Astrocyte (in vitro differentiated cells and primary cell): ENCODE results near the gene CFAP65. TPM values are rescaled to one million over a fixed set of nuclear protein-coding genes. Genes with fewer than 3 reads are reported as not detected.

Experiments used
- DNase-seq: peaks from one replicate; pipeline ENCODE4 v3.0.0-alpha.2; 2010; ENCODE audit warnings: low read depth
- FAIRE-seq: peaks from 2 replicates; lab custom pipeline; 2011; peaks lifted over from hg19 to GRCh38; lab: Jason Lieb, UNC
- H2AFZ ChIP-seq: 2 replicates; pipeline ENCODE4 v1.6.0; 2012; ENCODE audit warnings: low read depth, low read length, inconsistent platforms
- H3K27ac ChIP-seq: 2 replicates; pipeline ENCODE4 v1.5.1; 2011; ENCODE audit warnings: low read depth, low read length, inconsistent platforms
- H3K27me3 ChIP-seq: 2 replicates; pipeline ENCODE4 v1.6.0; 2011; ENCODE audit warnings: low read length, inconsistent platforms; ENCODE audit not compliant: insufficient read depth
- H3K36me3 ChIP-seq: 2 replicates; pipeline ENCODE4 v1.5.1; 2011; ENCODE audit warnings: low read length, inconsistent platforms; ENCODE audit not compliant: insufficient read depth
- H3K4me1 ChIP-seq: 2 replicates; pipeline ENCODE4 v1.5.1; 2011; ENCODE audit warnings: low read length, inconsistent platforms; ENCODE audit not compliant: insufficient read depth
- H3K4me2 ChIP-seq: 2 replicates; pipeline ENCODE4 v1.6.0; 2012; ENCODE audit warnings: low read length, inconsistent platforms
- H3K4me3 ChIP-seq: 2 replicates; pipeline ENCODE4 v1.5.1; 2011; ENCODE audit warnings: low read depth, mild to moderate bottlenecking, low read length, inconsistent platforms; ENCODE audit not compliant: insufficient read depth
- H3K79me2 ChIP-seq: 2 replicates; pipeline ENCODE4 v1.6.0; 2012; ENCODE audit warnings: mild to moderate bottlenecking, low read length, inconsistent platforms; ENCODE audit not compliant: insufficient read depth
- H3K9ac ChIP-seq: 2 replicates; pipeline ENCODE4 v1.6.0; 2012; ENCODE audit warnings: mild to moderate bottlenecking, low read length, inconsistent platforms
- H3K9me3 ChIP-seq: 2 replicates; pipeline ENCODE4 v1.5.1; 2012; ENCODE audit warnings: low read depth, mild to moderate bottlenecking, low read length, inconsistent platforms; ENCODE audit not compliant: insufficient read depth
- H4K20me1 ChIP-seq: 2 replicates; pipeline ENCODE4 v1.6.0; 2012; ENCODE audit warnings: low read length, inconsistent platforms; ENCODE audit not compliant: insufficient read depth
- H3K27ac Mint-ChIP-seq: one replicate; pipeline ENCODE4 v1.8.0; 2021; ENCODE audit warnings: mild to moderate bottlenecking, mixed read lengths; ENCODE audit not compliant: unreplicated experiment
- H3K27me3 Mint-ChIP-seq: one replicate; pipeline ENCODE4 v1.8.0; 2021; ENCODE audit warnings: low read depth, mixed read lengths; ENCODE audit not compliant: unreplicated experiment
- H3K36me3 Mint-ChIP-seq: one replicate; pipeline ENCODE4 v1.8.0; 2021; ENCODE audit warnings: low read depth, mixed read lengths; ENCODE audit not compliant: unreplicated experiment
- H3K4me1 Mint-ChIP-seq: one replicate; pipeline ENCODE4 v1.8.0; 2021; ENCODE audit warnings: low read depth, mixed read lengths; ENCODE audit not compliant: unreplicated experiment
- H3K4me3 Mint-ChIP-seq: one replicate; pipeline ENCODE4 v1.8.0; 2021; ENCODE audit warnings: mild to moderate bottlenecking, moderate library complexity, mixed read lengths; ENCODE audit not compliant: unreplicated experiment
- H3K9me3 Mint-ChIP-seq: one replicate; pipeline ENCODE4 v1.8.0; 2021; ENCODE audit warnings: mild to moderate bottlenecking, mixed read lengths; ENCODE audit not compliant: unreplicated experiment
- EZH2 ChIP-seq: IDR thresholded peaks from 2 replicates; pipeline ENCODE4 v1.6.1; 2012; ENCODE audit warnings: mild to moderate bottlenecking, low read length, inconsistent platforms; ENCODE audit not compliant: insufficient read depth
- total RNA-seq: library from RNA; stranded (reverse); gene quantifications from 2 replicates; pipeline ENCODE4 v1.2.1, GENCODE V29; 2021
- TF ChIP-seq, protein P1 (sequence below): IDR thresholded peaks from 2 replicates; pipeline ENCODE4 v1.5.1; 2011; ENCODE audit warnings: low read depth, mild to moderate bottlenecking, inconsistent platforms, low read length, moderate library complexity; ENCODE audit not compliant: insufficient read depth

The CFAP65 gene
- total RNA-seq, 1 donor from 2014 or later, result 0.27 TPM

GRCh38 chr2:219023045-219023605 is 18.2 kb downstream of the CFAP65 start:
- H3K27ac Mint-ChIP-seq, result no peak overlapping the region
- Histone ChIP-seq H3K4me3 (no peak overlapping the region), H3K79me2 (no peaks in the 10 kb centered on the region), H3K27ac (no peak overlapping the region), H2AFZ (no peak overlapping the region), H3K27me3 (peaks cover 14% of the 10 kb centered on the region), H3K9me3 (no peaks in the 10 kb centered on the region), H3K9ac (no peak overlapping the region), H3K4me2 (no peak overlapping the region), H3K36me3 (no peaks in the 10 kb centered on the region), H4K20me1 (no peaks in the 10 kb centered on the region), H3K4me1 (no peaks in the 10 kb centered on the region)
- no peak for TF ChIP-seq EZH2
- TF ChIP-seq, protein P1, sequence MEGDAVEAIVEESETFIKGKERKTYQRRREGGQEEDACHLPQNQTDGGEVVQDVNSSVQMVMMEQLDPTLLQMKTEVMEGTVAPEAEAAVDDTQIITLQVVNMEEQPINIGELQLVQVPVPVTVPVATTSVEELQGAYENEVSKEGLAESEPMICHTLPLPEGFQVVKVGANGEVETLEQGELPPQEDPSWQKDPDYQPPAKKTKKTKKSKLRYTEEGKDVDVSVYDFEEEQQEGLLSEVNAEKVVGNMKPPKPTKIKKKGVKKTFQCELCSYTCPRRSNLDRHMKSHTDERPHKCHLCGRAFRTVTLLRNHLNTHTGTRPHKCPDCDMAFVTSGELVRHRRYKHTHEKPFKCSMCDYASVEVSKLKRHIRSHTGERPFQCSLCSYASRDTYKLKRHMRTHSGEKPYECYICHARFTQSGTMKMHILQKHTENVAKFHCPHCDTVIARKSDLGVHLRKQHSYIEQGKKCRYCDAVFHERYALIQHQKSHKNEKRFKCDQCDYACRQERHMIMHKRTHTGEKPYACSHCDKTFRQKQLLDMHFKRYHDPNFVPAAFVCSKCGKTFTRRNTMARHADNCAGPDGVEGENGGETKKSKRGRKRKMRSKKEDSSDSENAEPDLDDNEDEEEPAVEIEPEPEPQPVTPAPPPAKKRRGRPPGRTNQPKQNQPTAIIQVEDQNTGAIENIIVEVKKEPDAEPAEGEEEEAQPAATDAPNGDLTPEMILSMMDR, result no peak
- no peak overlapping the region for H3K4me3 Mint-ChIP-seq
- H3K9me3 Mint-ChIP-seq, result no peaks in the 10 kb centered on the region
- no peaks in the 10 kb centered on the region for H3K36me3 Mint-ChIP-seq
- DNase-seq (no peak), FAIRE-seq (no peak)
- H3K27me3 Mint-ChIP-seq, result peaks cover 78% of the 10 kb centered on the region
- H3K4me1 Mint-ChIP-seq, result no peaks in the 10 kb centered on the region

DNA sequence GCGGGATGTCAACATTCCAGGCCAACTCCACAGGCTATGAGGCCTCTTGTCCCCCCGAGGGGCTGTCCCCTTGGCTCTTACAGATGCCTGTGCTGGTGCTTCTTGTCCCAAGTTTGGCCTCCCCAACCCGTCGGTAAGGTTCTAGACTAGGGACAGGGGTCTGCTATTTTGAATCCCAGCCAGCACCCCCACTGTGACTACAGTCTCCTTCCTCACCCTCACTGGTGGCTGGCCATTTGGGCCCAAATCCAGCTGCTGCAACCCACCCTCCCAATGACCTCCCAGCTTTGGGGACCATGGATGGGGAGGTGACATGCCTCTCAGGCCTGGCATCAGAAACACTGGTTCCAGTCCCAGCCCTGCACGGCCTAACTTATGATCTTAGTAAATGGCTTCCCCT is 18.7 kb downstream of the CFAP65 start:
- no peak overlapping the region for H3K9ac ChIP-seq
- H3K27me3 ChIP-seq, result peaks cover 14% of the 10 kb centered on the region
- no peak for DNase-seq
- Mint-ChIP-seq H3K9me3 (no peaks in the 10 kb centered on the region), H3K4me1 (no peaks in the 10 kb centered on the region), H3K4me3 (no peak overlapping the region), H3K27me3 (peaks cover 78% of the 10 kb centered on the region), H3K36me3 (no peaks in the 10 kb centered on the region), H3K27ac (no peak overlapping the region)
- no peaks in the 10 kb centered on the region for H4K20me1 ChIP-seq
- TF ChIP-seq, protein P1, result no peak
- no peak for TF ChIP-seq EZH2
- H3K9me3 ChIP-seq, result no peaks in the 10 kb centered on the region
- no peak overlapping the region for H3K4me3 ChIP-seq
- no peaks in the 10 kb centered on the region for H3K79me2 ChIP-seq
- no peaks in the 10 kb centered on the region for H3K36me3 ChIP-seq
- no peak overlapping the region for H3K4me2 ChIP-seq
- no peak for FAIRE-seq
- no peak overlapping the region for H2AFZ ChIP-seq
- H3K27ac ChIP-seq, result no peak overlapping the region
- no peaks in the 10 kb centered on the region for H3K4me1 ChIP-seq

GRCh38 chr2:219022041-219022440 is 19.3 kb downstream of the CFAP65 start:
- no peaks in the 10 kb centered on the region for H4K20me1 ChIP-seq
- H3K4me1 Mint-ChIP-seq, result no peaks in the 10 kb centered on the region

More at GRCh38 chr2:219022041-219022440, 19.3 kb downstream of the CFAP65 start:
- Histone ChIP-seq H3K9ac (no peak overlapping the region), H3K4me2 (no peak overlapping the region), H3K27ac (no peak overlapping the region), H3K27me3 (peaks cover 17% of the 10 kb centered on the region), H3K9me3 (no peaks in the 10 kb centered on the region), H2AFZ (no peak overlapping the region), H3K79me2 (no peaks in the 10 kb centered on the region), H3K36me3 (no peaks in the 10 kb centered on the region), H3K4me3 (no peak overlapping the region), H3K4me1 (no peaks in the 10 kb centered on the region)
- FAIRE-seq (no peak), DNase-seq (no peak)
- no peaks in the 10 kb centered on the region for H3K36me3 Mint-ChIP-seq
- no peak overlapping the region for H3K4me3 Mint-ChIP-seq
- H3K9me3 Mint-ChIP-seq, result no peaks in the 10 kb centered on the region
- no peak overlapping the region for H3K27ac Mint-ChIP-seq
- TF ChIP-seq, protein P1, result no peak
- peaks cover 77% of the 10 kb centered on the region for H3K27me3 Mint-ChIP-seq
